DMS114 treated with DMSO at 0.1 percent for 48 hours (cell line): ENCODE data around the gene TMEM91.
"Not testable (repeated sequence)": the region's sequence is repeated elsewhere in the genome, so short reads cannot be mapped to it uniquely, and the experiment has no call there.

Experiments
- DNase-seq: peaks from one replicate; lab custom pipeline; 2025; ENCODE audit not compliant: unreplicated experiment; lab: John Stamatoyannopoulos, UW

The TMEM91 gene

GRCh38 chr19:41376241-41376997 lies at the start of gene TMEM91:
TMEM91 (plus strand) TSS chr19:41376533; CDS start chr19:41378310, 1,777 bp downstream.
- DNase-seq, result peak; percentile 21

GRCh38 chr19:41327076-41327575 lies 49.2 kb upstream of the TMEM91 start:
- no peak for DNase-seq

GRCh38 chr19:41327576-41328156 lies 48.7 kb upstream of the TMEM91 start:
- DNase-seq, result no peak

- DNase-seq, result no peak
These were observed 48.0 kb upstream of the TMEM91 start for GRCh38 chr19:41328157-41328841.

GRCh38 chr19:41328842-41329225 lies 47.5 kb upstream of the TMEM91 start:
- DNase-seq, result no peak

GRCh38 chr19:41330481-41330880 lies 45.9 kb upstream of the TMEM91 start:
- no peak for DNase-seq

- no peak for DNase-seq
These were observed 45.2 kb upstream of the TMEM91 start for GRCh38 chr19:41330946-41331678.

GRCh38 chr19:41332000-41332399 lies 44.3 kb upstream of the TMEM91 start:
- no peak for DNase-seq

GRCh38 chr19:41332468-41332867 lies 43.9 kb upstream of the TMEM91 start:
- DNase-seq, result no peak

GRCh38 chr19:41334793-41335192 lies 41.5 kb upstream of the TMEM91 start:
- no peak for DNase-seq

- no peak for DNase-seq
These were observed 40.9 kb upstream of the TMEM91 start for GRCh38 chr19:41335467-41335866.

GRCh38 chr19:41339936-41340335 lies 36.4 kb upstream of the TMEM91 start:
- no peak for DNase-seq

GRCh38 chr19:41341669-41342490 lies 34.5 kb upstream of the TMEM91 start:
- no peak for DNase-seq

- DNase-seq, result no peak
These were observed 32.2 kb upstream of the TMEM91 start for GRCh38 chr19:41344162-41344561.

- DNase-seq, result not testable (repeated sequence)
These were observed 29.4 kb upstream of the TMEM91 start for GRCh38 chr19:41346916-41347315.

GRCh38 chr19:41350735-41351338 lies 25.5 kb upstream of the TMEM91 start:
- no peak for DNase-seq

- no peak for DNase-seq
These were observed 24.7 kb upstream of the TMEM91 start for GRCh38 chr19:41351339-41352245.

- DNase-seq, result no peak
These were observed 24.1 kb upstream of the TMEM91 start for GRCh38 chr19:41352279-41352608.
